ENCODE data around the gene TLE4.

TLE4 gene

GRCh38 chr9:79759460-79759859 is 187.7 kb downstream of the TLE4 start:
- H3K4me1 Mint-ChIP-seq (ENCODE audit: low read depth) = no peaks in the 10 kb centered on the region
- intact Hi-C loops (cut with micrococcal nuclease) = no loop called here
- H3K9me3 Mint-ChIP-seq = no peaks in the 10 kb centered on the region
- H3K27ac Mint-ChIP-seq = no peak overlapping the region
- H3K27me3 Mint-ChIP-seq = no peaks in the 10 kb centered on the region
- no peak overlapping the region for H3K4me3 Mint-ChIP-seq
- H3K36me3 Mint-ChIP-seq (ENCODE audit: low read depth) = no peaks in the 10 kb centered on the region

GRCh38 chr9:79762070-79762469 is 190.3 kb downstream of the TLE4 start:
- Mint-ChIP-seq H3K27ac (no peak overlapping the region), H3K9me3 (no peaks in the 10 kb centered on the region), H3K4me1 (ENCODE audit: low read depth) (no peaks in the 10 kb centered on the region), H3K27me3 (no peaks in the 10 kb centered on the region), H3K4me3 (no peak overlapping the region), H3K36me3 (ENCODE audit: low read depth) (no peaks in the 10 kb centered on the region)
- intact Hi-C loops (cut with micrococcal nuclease) = no loop called here

- no peaks in the 10 kb centered on the region for H3K9me3 Mint-ChIP-seq
Observed at GRCh38 chr9:79763671-79764285, 192.0 kb downstream of the TLE4 start.

GRCh38 chr9:79764374-79764773 is 192.6 kb downstream of the TLE4 start:
- H3K4me3 Mint-ChIP-seq = no peak overlapping the region
- no peaks in the 10 kb centered on the region for H3K27me3 Mint-ChIP-seq
- H3K9me3 Mint-ChIP-seq = no peaks in the 10 kb centered on the region
- no peaks in the 10 kb centered on the region for H3K36me3 Mint-ChIP-seq (ENCODE audit: low read depth)
- intact Hi-C loops (cut with micrococcal nuclease) = no loop called here
- H3K4me1 Mint-ChIP-seq (ENCODE audit: low read depth) = no peaks in the 10 kb centered on the region
- H3K27ac Mint-ChIP-seq = no peak overlapping the region

More at GRCh38 chr9:79763671-79764285, 192.0 kb downstream of the TLE4 start:
- no peak overlapping the region for H3K27ac Mint-ChIP-seq
- H3K36me3 Mint-ChIP-seq (ENCODE audit: low read depth) = no peaks in the 10 kb centered on the region
- H3K4me1 Mint-ChIP-seq (ENCODE audit: low read depth) = no peaks in the 10 kb centered on the region
- H3K4me3 Mint-ChIP-seq = no peak overlapping the region
- no peaks in the 10 kb centered on the region for H3K27me3 Mint-ChIP-seq
- intact Hi-C loops (cut with micrococcal nuclease) = no loop called here

GRCh38 chr9:79765466-79765865 is 193.7 kb downstream of the TLE4 start:
- Mint-ChIP-seq H3K27ac (no peak overlapping the region), H3K4me1 (ENCODE audit: low read depth) (no peaks in the 10 kb centered on the region), H3K27me3 (no peaks in the 10 kb centered on the region), H3K9me3 (no peaks in the 10 kb centered on the region), H3K36me3 (ENCODE audit: low read depth) (no peaks in the 10 kb centered on the region), H3K4me3 (no peak overlapping the region)
- intact Hi-C loops (cut with micrococcal nuclease) = no loop called here

GRCh38 chr9:79766091-79766490 is 194.3 kb downstream of the TLE4 start:
- Mint-ChIP-seq H3K9me3 (no peaks in the 10 kb centered on the region), H3K27me3 (no peaks in the 10 kb centered on the region), H3K36me3 (ENCODE audit: low read depth) (no peaks in the 10 kb centered on the region), H3K4me3 (no peak overlapping the region), H3K27ac (no peak overlapping the region), H3K4me1 (ENCODE audit: low read depth) (no peaks in the 10 kb centered on the region)
- intact Hi-C loops (cut with micrococcal nuclease) = no loop called here

- Mint-ChIP-seq H3K27me3 (peaks cover 2% of the 10 kb centered on the region), H3K9me3 (no peaks in the 10 kb centered on the region), H3K36me3 (ENCODE audit: low read depth) (no peaks in the 10 kb centered on the region), H3K27ac (no peak overlapping the region), H3K4me1 (ENCODE audit: low read depth) (no peaks in the 10 kb centered on the region), H3K4me3 (no peak overlapping the region)
- intact Hi-C loops (cut with micrococcal nuclease) = no loop called here
Observed at GRCh38 chr9:79768194-79768593, 196.4 kb downstream of the TLE4 start.

GRCh38 chr9:79769476-79770275 is 197.9 kb downstream of the TLE4 start:
- Mint-ChIP-seq H3K4me3 (no peak overlapping the region), H3K36me3 (ENCODE audit: low read depth) (no peaks in the 10 kb centered on the region), H3K27me3 (peaks cover 2% of the 10 kb centered on the region), H3K27ac (no peak overlapping the region), H3K9me3 (no peaks in the 10 kb centered on the region), H3K4me1 (ENCODE audit: low read depth) (no peaks in the 10 kb centered on the region)
- intact Hi-C loops (cut with micrococcal nuclease) = no loop called here

GRCh38 chr9:79774356-79774755 is 202.6 kb downstream of the TLE4 start:
- Mint-ChIP-seq H3K4me1 (ENCODE audit: low read depth) (no peaks in the 10 kb centered on the region), H3K27me3 (peaks cover 2% of the 10 kb centered on the region), H3K9me3 (no peaks in the 10 kb centered on the region), H3K27ac (no peak overlapping the region), H3K4me3 (no peak overlapping the region), H3K36me3 (ENCODE audit: low read depth) (no peaks in the 10 kb centered on the region)
- intact Hi-C loops (cut with micrococcal nuclease) = no loop called here
